Activated naive CD4-positive, alpha-beta T cell treated with anti-CD3 and anti-CD28 coated beads, Interleukin-2, amount 50 U/mL, for 24 hours (primary cell): ENCODE results near the gene SCYGR6.
"Not testable (repeated sequence)": the region's sequence is repeated elsewhere in the genome, so short reads cannot be mapped to it uniquely, and the experiment has no call there.

ENCODE experiments used
- H3K27ac Mint-ChIP-seq: one replicate; pipeline ENCODE4 v1.8.0; 2021; ENCODE audit warnings: mild to moderate bottlenecking, mixed read lengths
- H3K27me3 Mint-ChIP-seq: one replicate; pipeline ENCODE4 v1.8.0; 2021; ENCODE audit warnings: mixed read lengths
- H3K36me3 Mint-ChIP-seq: one replicate; pipeline ENCODE4 v1.8.0; 2021; ENCODE audit warnings: mixed read lengths
- H3K4me1 Mint-ChIP-seq: one replicate; pipeline ENCODE4 v1.8.0; 2021; ENCODE audit warnings: mixed read lengths
- H3K4me3 Mint-ChIP-seq: one replicate; pipeline ENCODE4 v1.8.0; 2021; ENCODE audit warnings: mild to moderate bottlenecking, mixed read lengths
- H3K9me3 Mint-ChIP-seq: one replicate; pipeline ENCODE4 v1.8.0; 2021; ENCODE audit warnings: mixed read lengths

The SCYGR6 gene

GRCh38 chr2:227722821-227723220 lies 1.7 kb downstream of the SCYGR6 start:
- not testable (repeated sequence) for H3K9me3 Mint-ChIP-seq, H3K4me1 Mint-ChIP-seq, H3K4me3 Mint-ChIP-seq, H3K27ac Mint-ChIP-seq, H3K27me3 Mint-ChIP-seq, H3K36me3 Mint-ChIP-seq

DNA sequence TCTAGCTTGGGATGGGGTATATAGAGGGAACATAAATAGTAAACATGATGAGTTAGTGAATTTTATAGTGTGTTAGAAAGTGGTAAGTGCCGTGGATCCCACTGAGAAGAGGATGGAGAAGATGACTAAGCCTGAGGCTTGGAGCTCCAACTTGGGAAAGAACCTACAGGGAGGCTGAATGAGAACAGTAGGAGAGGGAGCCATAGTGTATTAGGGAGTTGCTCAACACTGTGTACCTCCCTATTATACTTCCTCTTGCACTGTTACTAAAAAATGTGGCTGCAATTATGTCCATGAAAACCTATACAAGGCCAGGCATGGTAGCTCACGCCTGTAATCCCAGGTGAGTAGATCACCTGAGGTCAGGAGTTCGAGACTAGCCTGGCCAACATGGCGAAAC lies 3.9 kb downstream of the SCYGR6 start:
- Mint-ChIP-seq H3K36me3 (no peaks in the 10 kb centered on the region), H3K27ac (no peak overlapping the region), H3K4me3 (no peak overlapping the region), H3K27me3 (peaks cover 12% of the 10 kb centered on the region), H3K9me3 (no peaks in the 10 kb centered on the region), H3K4me1 (no peaks in the 10 kb centered on the region)

DNA sequence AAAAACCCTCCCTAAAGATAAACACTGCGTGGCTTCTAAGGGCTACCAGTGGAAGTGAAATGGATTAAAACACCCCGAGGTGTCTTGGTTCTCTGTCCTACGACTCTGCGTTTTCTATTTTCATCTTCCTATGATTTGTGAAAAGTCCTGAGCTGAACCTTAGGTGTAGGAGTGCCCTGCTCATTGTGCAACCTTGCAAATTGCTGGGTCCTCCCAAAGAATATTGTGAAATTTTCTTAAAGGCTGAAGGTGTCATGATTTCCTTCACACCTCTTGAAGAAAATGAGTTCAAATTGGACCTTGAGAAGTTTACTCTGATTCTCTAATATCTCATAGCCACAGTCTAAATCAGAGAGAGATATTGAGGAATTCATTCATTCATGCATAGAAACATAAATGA lies 4.9 kb downstream of the SCYGR6 start:
- no peaks in the 10 kb centered on the region for H3K4me1 Mint-ChIP-seq

GRCh38 chr2:227717687-227718567 lies 6.6 kb downstream of the SCYGR6 start, which contains the start of gene SLC19A3:
SLC19A3 (minus strand) TSS chr2:227718028; CDS start chr2:227702318, 15,710 bp downstream.
- Mint-ChIP-seq H3K9me3 (no peaks in the 10 kb centered on the region), H3K27me3 (peaks cover 10% of the 10 kb centered on the region), H3K4me1 (no peaks in the 10 kb centered on the region), H3K4me3 (no peak within 1 kb of the TSS), H3K36me3 (no peaks in the 10 kb centered on the region), H3K27ac (no peak within 1 kb of the TSS)

More for the DNA sequence above, 4.9 kb downstream of the SCYGR6 start:
- Mint-ChIP-seq H3K4me3 (no peak overlapping the region), H3K36me3 (no peaks in the 10 kb centered on the region), H3K9me3 (no peaks in the 10 kb centered on the region), H3K27ac (no peak overlapping the region), H3K27me3 (peaks cover 14% of the 10 kb centered on the region)

GRCh38 chr2:227716501-227716900 lies 8.1 kb downstream of the SCYGR6 start:
- H3K36me3 Mint-ChIP-seq = no peaks in the 10 kb centered on the region
- H3K27me3 Mint-ChIP-seq = peaks cover 10% of the 10 kb centered on the region
- H3K4me1 Mint-ChIP-seq = no peaks in the 10 kb centered on the region
- H3K4me3 Mint-ChIP-seq = no peak overlapping the region
- no peak overlapping the region for H3K27ac Mint-ChIP-seq
- H3K9me3 Mint-ChIP-seq = no peaks in the 10 kb centered on the region

- Mint-ChIP-seq H3K4me3 (no peak overlapping the region), H3K27me3 (peaks cover 9% of the 10 kb centered on the region), H3K4me1 (no peaks in the 10 kb centered on the region), H3K27ac (no peak overlapping the region), H3K36me3 (no peaks in the 10 kb centered on the region), H3K9me3 (no peaks in the 10 kb centered on the region)
Measured at GRCh38 chr2:227713291-227713690, 11.3 kb downstream of the SCYGR6 start.

GRCh38 chr2:227710986-227711385 lies 13.6 kb downstream of the SCYGR6 start:
- H3K27me3 Mint-ChIP-seq = peaks cover 9% of the 10 kb centered on the region
- H3K36me3 Mint-ChIP-seq = no peaks in the 10 kb centered on the region
- H3K4me3 Mint-ChIP-seq = no peak overlapping the region
- H3K9me3 Mint-ChIP-seq = no peaks in the 10 kb centered on the region
- no peaks in the 10 kb centered on the region for H3K4me1 Mint-ChIP-seq
- no peak overlapping the region for H3K27ac Mint-ChIP-seq

- Mint-ChIP-seq H3K4me3 (no peak overlapping the region), H3K9me3 (no peaks in the 10 kb centered on the region), H3K27ac (no peak overlapping the region)
Measured at GRCh38 chr2:227707390-227707789, 17.2 kb downstream of the SCYGR6 start.

GRCh38 chr2:227706859-227707258 lies 17.7 kb downstream of the SCYGR6 start:
- Mint-ChIP-seq H3K27ac (no peak overlapping the region), H3K4me3 (no peak overlapping the region), H3K27me3 (peaks cover 14% of the 10 kb centered on the region), H3K36me3 (no peaks in the 10 kb centered on the region), H3K9me3 (no peaks in the 10 kb centered on the region), H3K4me1 (no peaks in the 10 kb centered on the region)

More at GRCh38 chr2:227707390-227707789, 17.2 kb downstream of the SCYGR6 start:
- Mint-ChIP-seq H3K36me3 (no peaks in the 10 kb centered on the region), H3K4me1 (no peaks in the 10 kb centered on the region), H3K27me3 (peaks cover 14% of the 10 kb centered on the region)

DNA sequence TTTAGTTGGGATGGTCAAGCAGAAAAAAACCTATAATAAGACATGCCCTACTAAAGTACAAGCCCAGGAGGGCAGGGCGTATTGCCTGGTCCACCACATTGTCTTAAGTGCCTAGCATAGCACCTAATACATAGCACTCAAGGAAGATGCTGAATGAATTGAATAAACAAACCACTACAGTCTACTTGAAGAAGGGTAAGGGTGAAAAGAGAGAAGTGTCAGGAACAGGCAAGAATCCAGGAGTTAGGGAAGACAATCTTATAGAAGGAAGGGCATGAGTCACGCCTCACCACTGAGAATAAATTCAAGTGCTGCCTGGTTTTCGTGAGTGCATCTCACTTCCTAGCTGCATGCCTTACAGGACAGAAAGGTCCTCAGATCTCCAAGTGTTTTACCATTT lies 20.6 kb downstream of the SCYGR6 start:
- H3K27me3 Mint-ChIP-seq = peaks cover 14% of the 10 kb centered on the region
- no peaks in the 10 kb centered on the region for H3K4me1 Mint-ChIP-seq
- H3K27ac Mint-ChIP-seq = no peak overlapping the region
- H3K4me3 Mint-ChIP-seq = no peak overlapping the region
- no peaks in the 10 kb centered on the region for H3K36me3 Mint-ChIP-seq
- no peaks in the 10 kb centered on the region for H3K9me3 Mint-ChIP-seq

DNA sequence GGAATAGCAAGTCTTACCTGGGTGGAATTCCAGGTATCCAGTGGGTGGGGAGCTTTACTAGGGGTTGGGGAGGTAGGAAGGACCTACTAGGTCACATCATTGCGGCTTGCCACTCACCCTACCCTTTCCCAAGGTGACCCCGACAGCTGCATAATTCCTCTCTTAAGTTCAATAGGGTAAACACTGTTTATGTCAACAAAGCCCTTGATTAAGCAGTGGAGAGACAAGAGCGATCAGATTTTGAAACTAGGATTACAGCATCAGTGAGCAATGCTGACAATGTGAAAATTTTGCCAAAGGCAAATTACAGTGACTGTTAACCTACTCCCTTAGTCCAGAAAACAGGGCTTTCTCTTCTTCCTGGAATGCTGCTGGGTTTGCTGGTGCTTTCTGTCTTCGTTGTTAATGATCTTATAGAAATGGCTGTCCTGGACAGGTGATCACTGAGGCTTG lies 21.3 kb downstream of the SCYGR6 start:
- Mint-ChIP-seq H3K4me1 (no peaks in the 10 kb centered on the region), H3K36me3 (no peaks in the 10 kb centered on the region), H3K9me3 (no peaks in the 10 kb centered on the region), H3K4me3 (no peak overlapping the region), H3K27ac (no peak overlapping the region), H3K27me3 (peaks cover 14% of the 10 kb centered on the region)

- Mint-ChIP-seq H3K27ac (no peak overlapping the region), H3K36me3 (no peaks in the 10 kb centered on the region), H3K9me3 (no peaks in the 10 kb centered on the region), H3K27me3 (peaks cover 10% of the 10 kb centered on the region), H3K4me3 (no peak overlapping the region), H3K4me1 (no peaks in the 10 kb centered on the region)
Measured at GRCh38 chr2:227701556-227701955, 23.0 kb downstream of the SCYGR6 start.

GRCh38 chr2:227696990-227697679 lies 27.4 kb downstream of the SCYGR6 start:
- Mint-ChIP-seq H3K27ac (no peak overlapping the region), H3K4me1 (no peaks in the 10 kb centered on the region), H3K4me3 (no peak overlapping the region), H3K36me3 (no peaks in the 10 kb centered on the region), H3K27me3 (peaks cover 1% of the 10 kb centered on the region), H3K9me3 (no peaks in the 10 kb centered on the region)

- no peak overlapping the region for H3K4me3 Mint-ChIP-seq
- peaks cover 19% of the 10 kb centered on the region for H3K27me3 Mint-ChIP-seq
- H3K27ac Mint-ChIP-seq = no peak overlapping the region
- H3K36me3 Mint-ChIP-seq = no peaks in the 10 kb centered on the region
- no peaks in the 10 kb centered on the region for H3K9me3 Mint-ChIP-seq
- H3K4me1 Mint-ChIP-seq = no peaks in the 10 kb centered on the region
Measured at GRCh38 chr2:227687189-227687588, 37.4 kb downstream of the SCYGR6 start.

DNA sequence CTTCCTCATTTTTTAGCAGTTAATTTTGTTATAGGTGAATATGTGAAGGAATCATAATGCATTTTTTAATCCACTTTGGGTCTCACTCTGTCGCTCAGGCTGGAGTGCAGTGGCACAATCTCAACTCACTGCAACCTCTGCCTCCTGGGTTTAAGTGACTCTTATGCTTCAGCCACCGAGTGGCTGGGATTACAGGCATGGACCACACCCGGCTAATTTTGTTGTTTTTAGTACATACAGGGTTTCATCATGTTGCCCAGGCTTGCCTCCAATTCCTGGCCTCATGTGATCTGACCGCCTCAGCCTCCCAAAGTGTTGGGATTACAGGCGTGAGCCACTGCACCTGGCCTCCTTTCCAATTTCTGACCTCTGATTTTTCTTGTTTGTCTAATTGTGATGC lies 40.3 kb downstream of the SCYGR6 start:
- Mint-ChIP-seq H3K4me1 (no peaks in the 10 kb centered on the region), H3K27ac (no peak overlapping the region), H3K36me3 (no peaks in the 10 kb centered on the region), H3K4me3 (no peak overlapping the region), H3K27me3 (peaks cover 12% of the 10 kb centered on the region), H3K9me3 (no peaks in the 10 kb centered on the region)

DNA sequence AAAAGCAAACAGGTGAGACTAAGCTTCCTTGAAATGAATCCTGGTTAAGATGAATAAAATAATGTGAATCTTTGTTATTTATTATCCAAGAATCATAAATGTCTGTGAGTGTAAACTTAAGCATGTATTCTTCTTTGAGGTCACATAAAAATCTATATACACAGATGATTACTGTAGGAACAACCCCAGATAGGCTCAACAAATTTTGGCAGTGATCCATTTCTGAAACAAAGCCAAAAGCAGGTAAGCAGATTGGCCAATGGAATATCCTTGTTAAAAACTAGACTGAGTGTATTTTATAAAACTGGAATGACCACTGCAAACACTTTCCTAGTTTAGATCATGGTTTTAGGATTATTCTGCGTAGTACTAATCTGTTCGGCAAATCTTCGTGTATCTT lies 46.6 kb downstream of the SCYGR6 start:
- Mint-ChIP-seq H3K27ac (no peak overlapping the region), H3K4me3 (no peak overlapping the region), H3K27me3 (peaks cover 2% of the 10 kb centered on the region), H3K9me3 (no peaks in the 10 kb centered on the region), H3K4me1 (no peaks in the 10 kb centered on the region), H3K36me3 (no peaks in the 10 kb centered on the region)
